HG03108 (cell line): ENCODE measurements around the gene FMO1.
"Not testable (repeated sequence)": the region's sequence is repeated elsewhere in the genome, so short reads cannot be mapped to it uniquely, and the experiment has no call there.

Experiments
- ATAC-seq: cut with Tn5 transposase; IDR thresholded peaks from one replicate; pipeline ENCODE4 v1.9.1; 2021; ENCODE audit warnings: moderate library complexity; ENCODE audit not compliant: unreplicated experiment

Gene FMO1

GRCh38 chr1:171279234-171279633 lies 30.9 kb downstream of the FMO1 start:
- no peak for ATAC-seq

- no peak for ATAC-seq
Measured at GRCh38 chr1:171279678-171280077, 31.4 kb downstream of the FMO1 start.

- ATAC-seq, result no peak
Measured at GRCh38 chr1:171280599-171280998, 32.3 kb downstream of the FMO1 start.

- ATAC-seq, result no peak
Measured at GRCh38 chr1:171286032-171286705, 37.9 kb downstream of the FMO1 start.

GRCh38 chr1:171290621-171291020 lies 42.3 kb downstream of the FMO1 start:
- no peak for ATAC-seq

- no peak for ATAC-seq
Measured at GRCh38 chr1:171292799-171293198, 44.5 kb downstream of the FMO1 start.

GRCh38 chr1:171295383-171295782 lies 47.1 kb downstream of the FMO1 start:
- not testable (repeated sequence) for ATAC-seq

GRCh38 chr1:171295821-171296220 lies 47.5 kb downstream of the FMO1 start:
- no peak for ATAC-seq

- no peak for ATAC-seq
Measured at GRCh38 chr1:171296897-171297296, 48.6 kb downstream of the FMO1 start.

GRCh38 chr1:171298696-171299095 lies 50.4 kb downstream of the FMO1 start:
- no peak for ATAC-seq

- ATAC-seq, result no peak
Measured at GRCh38 chr1:171299342-171299741, 51.0 kb downstream of the FMO1 start.

GRCh38 chr1:171300401-171300800 lies 52.1 kb downstream of the FMO1 start:
- no peak for ATAC-seq

- no peak for ATAC-seq
Measured at GRCh38 chr1:171310661-171311087, 62.4 kb downstream of the FMO1 start.

GRCh38 chr1:171311771-171312558 lies 63.7 kb downstream of the FMO1 start:
- no peak for ATAC-seq

- peak; percentile 53 for ATAC-seq
Measured at GRCh38 chr1:171313319-171313834, 65.1 kb downstream of the FMO1 start.

- ATAC-seq, result peak; percentile 100
Measured at GRCh38 chr1:171313835-171314320, 65.6 kb downstream of the FMO1 start, which contains the start of gene FMO4. FMO4 (plus strand) TSS chr1:171314183; CDS start chr1:171319826, 5,643 bp downstream.

- no peak for ATAC-seq
Measured at GRCh38 chr1:171329251-171329650, 81.0 kb downstream of the FMO1 start.

- ATAC-seq, result no peak
Measured at GRCh38 chr1:171334024-171334640, 85.8 kb downstream of the FMO1 start.
